ENCODE results near the gene MYBPHL.

DNA sequence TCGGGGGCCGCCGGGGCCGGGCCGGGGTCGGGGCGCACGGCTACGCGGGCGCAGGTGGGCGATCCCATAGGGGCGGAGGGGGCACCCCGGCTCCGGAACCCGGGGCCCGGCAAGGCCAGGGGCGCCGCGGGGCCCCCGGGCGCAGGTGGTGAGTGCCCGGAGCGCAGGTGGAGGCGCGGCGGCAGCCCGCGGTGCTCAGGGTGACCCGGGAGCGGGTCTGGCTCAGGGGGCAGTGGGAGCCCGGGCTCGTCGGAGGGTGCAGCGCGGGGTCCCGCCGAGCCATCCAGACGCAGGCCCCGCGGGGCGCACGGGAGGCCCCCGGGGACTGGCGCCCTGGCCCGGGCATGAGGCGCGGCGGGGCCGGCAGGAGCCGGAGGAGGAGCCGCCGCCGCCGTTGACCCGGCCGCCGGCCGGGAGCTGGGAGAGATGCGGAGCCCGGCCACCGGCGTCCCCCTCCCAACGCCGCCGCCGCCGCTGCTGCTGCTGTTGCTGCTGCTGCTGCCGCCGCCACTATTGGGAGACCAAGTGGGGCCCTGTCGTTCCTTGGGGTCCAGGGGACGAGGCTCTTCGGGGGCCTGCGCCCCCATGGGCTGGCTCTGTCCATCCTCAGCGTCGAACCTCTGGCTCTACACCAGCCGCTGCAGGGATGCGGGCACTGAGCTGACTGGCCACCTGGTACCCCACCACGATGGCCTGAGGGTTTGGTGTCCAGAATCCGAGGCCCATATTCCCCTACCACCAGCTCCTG, 57.0 kb downstream of the MYBPHL start:
- TF ChIP-seq, protein P1, sequence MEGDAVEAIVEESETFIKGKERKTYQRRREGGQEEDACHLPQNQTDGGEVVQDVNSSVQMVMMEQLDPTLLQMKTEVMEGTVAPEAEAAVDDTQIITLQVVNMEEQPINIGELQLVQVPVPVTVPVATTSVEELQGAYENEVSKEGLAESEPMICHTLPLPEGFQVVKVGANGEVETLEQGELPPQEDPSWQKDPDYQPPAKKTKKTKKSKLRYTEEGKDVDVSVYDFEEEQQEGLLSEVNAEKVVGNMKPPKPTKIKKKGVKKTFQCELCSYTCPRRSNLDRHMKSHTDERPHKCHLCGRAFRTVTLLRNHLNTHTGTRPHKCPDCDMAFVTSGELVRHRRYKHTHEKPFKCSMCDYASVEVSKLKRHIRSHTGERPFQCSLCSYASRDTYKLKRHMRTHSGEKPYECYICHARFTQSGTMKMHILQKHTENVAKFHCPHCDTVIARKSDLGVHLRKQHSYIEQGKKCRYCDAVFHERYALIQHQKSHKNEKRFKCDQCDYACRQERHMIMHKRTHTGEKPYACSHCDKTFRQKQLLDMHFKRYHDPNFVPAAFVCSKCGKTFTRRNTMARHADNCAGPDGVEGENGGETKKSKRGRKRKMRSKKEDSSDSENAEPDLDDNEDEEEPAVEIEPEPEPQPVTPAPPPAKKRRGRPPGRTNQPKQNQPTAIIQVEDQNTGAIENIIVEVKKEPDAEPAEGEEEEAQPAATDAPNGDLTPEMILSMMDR (IDR thresholded peaks at IDR 0.05): no peak
- no peak for TF ChIP-seq POLR2A (IDR thresholded peaks at IDR 0.05)

Measured in thyroid gland (tissue), 4 donors.